Superior temporal gyrus (tissue), 1 donor: Measurements from ENCODE around the gene BMP7.

Source experiments
- DNase-seq: peaks from one replicate; pipeline ENCODE4 v3.0.0-alpha.2; 2016; ENCODE audit errors: extremely low spot score

BMP7 gene

DNA sequence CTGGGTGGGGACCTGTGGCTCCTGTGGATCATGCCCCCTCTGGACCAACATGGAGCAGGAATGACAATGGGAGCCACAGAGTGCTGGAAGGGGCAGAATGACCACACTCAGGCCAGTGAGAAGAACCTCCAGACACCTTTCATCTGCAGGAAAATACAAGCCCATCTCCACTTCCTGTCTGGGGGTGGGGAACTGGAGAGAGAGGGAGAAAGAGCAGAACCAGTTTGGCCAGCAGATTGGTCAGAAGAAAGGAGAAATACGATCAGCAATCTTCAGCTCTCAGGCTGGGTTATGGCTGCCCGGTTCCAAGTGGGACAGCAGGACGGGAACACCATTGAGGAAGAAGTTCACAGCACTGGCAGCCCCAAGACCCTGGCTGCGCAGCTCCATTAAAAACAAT lies 37.0 kb downstream of the BMP7 start:
- no peak for DNase-seq

- no peak for DNase-seq
Measured at GRCh38 chr20:57225830-57226229, 40.6 kb downstream of the BMP7 start.

DNA sequence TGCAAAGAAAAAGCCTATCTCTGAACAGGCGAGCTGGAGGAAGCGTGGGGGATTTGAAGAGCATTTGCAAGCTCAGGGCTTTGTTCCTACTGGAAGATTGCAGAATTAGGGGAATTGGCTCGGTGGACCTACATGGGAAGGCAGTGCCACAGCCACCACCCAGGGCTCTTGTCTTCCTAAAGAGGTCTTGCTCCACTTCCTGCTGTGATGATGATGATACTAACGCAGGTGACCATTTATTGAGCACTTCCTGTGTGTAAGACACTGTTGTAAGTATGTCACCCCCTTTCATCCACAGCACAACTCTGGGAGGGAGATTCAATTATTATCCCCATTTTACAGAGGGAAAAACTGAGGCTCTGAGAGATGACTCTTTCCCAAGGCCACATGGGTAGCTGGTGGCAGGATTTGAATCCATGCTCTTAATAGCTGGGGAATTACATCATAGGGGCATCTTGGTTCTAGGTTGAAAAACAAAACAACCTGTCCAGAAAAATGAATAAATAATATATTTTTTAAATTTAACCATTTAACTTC lies 41.2 kb downstream of the BMP7 start:
- no peak for DNase-seq

- no peak for DNase-seq
Measured at GRCh38 chr20:57224641-57225138, 41.8 kb downstream of the BMP7 start.

DNA sequence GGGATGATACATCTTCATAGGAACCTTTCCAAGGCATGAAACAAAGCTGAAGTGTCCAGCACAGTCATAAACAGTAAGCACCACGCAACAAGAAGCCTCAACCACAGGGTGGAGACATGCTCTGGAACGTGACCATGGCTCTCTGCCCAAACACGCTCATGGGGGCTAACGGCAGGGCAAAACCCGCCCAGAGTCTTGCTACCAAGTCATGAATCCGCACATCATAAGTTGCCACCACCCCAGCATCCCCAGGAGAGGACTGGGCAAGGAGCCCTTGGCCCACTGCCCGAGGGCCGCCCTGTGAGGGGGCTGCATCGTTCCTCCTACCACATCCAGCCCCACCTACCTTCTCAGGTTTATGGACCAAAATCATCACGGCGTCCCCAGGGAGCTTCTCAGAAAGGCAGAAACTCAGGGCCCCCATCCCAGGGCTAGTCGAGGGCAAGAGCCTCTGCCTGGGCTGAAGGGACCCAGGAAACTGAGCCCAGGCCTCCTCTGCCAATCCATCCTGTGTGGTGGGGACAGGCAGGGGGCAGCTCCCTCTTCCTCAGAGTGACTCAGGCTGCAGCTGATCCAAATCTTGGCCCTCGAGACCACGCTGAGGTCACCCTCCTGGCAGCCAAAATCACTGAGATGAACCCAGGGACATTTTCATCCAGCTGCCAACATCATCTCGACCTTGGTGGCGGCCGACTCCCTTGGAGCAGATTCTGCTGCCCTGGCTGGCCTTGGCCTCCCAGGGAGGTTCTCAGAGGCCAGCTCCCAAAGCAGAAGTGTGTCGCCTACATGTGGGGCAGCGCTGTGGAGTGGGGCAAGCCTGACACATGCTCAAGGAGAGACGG lies 42.6 kb downstream of the BMP7 start:
- no peak for DNase-seq

DNA sequence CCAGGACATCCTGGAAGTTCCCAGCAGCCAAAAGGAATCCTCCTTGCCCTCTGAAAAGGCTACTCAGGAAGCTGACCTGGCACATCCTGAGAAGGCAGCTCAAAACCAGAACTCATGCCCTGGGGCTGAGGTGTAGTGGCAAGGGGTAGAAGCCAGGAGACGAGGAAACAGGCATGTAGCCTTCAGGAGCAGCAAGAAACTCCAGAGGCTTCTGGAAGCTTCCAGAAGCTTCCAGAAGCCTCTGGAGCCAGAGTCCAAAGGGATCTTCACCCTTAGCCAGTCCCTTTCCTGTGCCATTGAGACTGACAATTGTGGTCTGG lies 43.9 kb downstream of the BMP7 start:
- DNase-seq: no peak

- DNase-seq: no peak
Measured at GRCh38 chr20:57221916-57222630, 44.4 kb downstream of the BMP7 start.

GRCh38 chr20:57220337-57221145 lies 45.9 kb downstream of the BMP7 start:
- no peak for DNase-seq

DNA sequence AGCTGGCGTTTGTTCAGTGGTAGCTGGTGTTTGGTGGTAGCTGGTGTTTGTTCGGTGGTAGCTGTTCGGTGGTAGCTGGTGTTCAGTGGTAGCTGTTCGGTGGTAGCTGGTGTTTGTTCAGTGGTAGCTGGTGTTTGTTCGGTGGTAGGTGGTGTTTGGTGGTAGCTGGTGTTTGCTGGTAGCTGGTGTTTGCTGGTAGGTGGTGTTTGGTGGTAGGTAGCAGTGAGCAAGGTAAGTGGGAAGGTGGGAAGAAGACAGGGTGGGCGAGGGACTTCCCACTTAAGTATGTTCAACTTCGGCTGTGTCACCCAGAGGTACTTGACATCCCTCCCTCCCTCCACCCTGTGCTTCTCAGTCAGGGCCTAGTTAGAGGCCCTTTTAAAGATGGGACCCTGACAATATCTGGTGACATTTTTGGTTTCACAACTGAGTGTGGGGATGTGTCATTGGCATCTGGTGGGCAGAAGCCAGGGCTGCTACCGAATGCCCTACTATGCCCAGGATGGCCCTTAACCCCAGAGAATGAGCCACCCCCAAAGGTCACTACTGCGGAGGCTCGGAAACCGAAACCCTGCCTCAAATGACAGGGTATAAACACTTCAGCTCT lies 47.3 kb downstream of the BMP7 start:
- no peak for DNase-seq

DNA sequence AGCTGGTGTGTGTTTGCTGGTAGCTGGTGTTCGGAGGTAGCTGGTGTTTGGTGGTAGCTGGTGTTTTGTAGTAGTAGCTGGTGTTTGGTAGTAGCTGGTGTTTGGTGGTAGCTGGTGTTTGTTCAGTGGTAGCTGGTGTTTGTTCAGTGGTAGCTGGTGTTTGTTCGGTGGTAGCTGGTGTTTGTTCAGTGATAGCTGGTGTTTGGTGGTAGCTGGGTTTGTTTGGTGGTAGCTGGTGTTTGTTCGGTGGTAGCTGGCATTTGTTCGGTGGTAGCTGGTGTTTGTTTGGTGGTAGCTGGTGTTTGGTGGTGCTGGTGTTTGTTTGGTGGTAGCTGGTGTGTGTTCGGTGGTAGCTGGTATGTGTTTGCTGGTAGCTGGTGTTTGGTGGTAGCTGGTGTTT lies 48.0 kb downstream of the BMP7 start:
- no peak for DNase-seq

DNA sequence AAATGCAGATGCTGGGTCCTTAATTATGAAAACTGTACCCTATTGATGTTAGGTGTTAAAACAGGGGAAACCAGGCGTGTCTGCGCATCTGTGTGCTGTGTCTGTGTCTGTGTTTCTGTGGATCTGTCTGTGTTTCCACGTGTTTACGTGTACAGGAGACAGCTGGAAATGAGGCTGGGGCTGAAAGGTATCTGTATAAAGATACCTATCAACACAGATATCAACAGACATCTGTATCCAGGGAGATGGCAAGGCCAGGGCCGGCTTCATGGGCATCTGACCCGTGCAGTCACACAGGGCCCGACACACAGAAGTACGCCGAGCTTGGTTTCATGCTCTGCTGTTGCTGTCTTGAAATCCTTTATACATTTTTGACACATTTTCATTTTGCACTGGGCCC lies 48.6 kb downstream of the BMP7 start:
- no peak for DNase-seq

- DNase-seq: no peak
Measured at GRCh38 chr20:57216669-57217068, 49.8 kb downstream of the BMP7 start.

DNA sequence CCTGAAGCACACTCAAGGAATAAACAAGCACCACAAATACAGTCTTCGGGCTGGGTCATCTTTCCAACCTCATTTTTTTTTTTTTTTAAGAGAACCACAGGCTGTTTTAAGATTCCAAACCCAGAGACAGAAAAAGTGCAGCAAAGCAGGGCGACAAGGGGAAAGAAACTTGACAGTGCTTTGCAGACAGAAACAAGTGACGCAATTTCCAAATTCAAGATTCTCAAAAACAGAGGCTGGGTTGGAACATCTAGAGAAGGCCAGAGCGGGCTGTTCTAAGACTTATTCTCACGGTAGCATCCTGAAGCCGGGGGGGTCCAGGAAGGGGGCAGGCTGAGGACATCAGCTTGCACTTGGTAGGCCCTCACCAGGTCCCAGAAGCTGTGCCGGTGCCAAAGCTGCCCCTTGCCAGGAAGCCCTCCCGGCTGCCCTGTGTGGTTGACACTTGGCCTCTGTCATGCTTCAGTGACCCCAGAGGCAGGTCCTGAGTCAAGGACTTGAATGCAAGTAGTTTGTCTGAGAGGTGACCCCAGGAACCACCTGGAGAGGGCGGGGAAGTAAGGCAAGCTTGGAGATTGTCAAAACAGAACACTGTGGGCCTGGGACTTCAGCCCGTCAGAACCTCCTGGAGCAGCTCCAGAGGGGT lies 50.5 kb downstream of the BMP7 start:
- DNase-seq: no peak

DNA sequence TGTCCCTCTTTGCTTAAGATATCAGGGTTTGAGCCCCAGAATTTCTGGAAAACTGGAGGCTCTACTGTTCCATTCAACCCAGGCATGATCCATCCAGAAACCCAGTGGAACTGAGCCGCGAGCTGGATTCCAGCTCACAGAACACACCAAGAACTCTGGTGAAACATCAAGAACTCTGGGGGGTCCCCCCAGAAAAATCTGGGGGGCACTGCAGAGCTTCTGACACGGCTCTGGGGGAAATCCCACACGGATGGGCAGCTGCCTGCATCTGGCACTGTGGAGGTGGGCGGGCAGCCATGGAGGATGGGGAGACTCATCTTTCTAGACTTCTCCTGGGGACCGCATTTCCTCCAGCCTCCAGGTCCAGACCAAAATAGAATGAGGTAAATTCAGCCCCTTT lies 51.0 kb downstream of the BMP7 start:
- no peak for DNase-seq

GRCh38 chr20:57214948-57215347 lies 51.5 kb downstream of the BMP7 start:
- no peak for DNase-seq

- no peak for DNase-seq
Measured at GRCh38 chr20:57214427-57214826, 52.0 kb downstream of the BMP7 start.

DNA sequence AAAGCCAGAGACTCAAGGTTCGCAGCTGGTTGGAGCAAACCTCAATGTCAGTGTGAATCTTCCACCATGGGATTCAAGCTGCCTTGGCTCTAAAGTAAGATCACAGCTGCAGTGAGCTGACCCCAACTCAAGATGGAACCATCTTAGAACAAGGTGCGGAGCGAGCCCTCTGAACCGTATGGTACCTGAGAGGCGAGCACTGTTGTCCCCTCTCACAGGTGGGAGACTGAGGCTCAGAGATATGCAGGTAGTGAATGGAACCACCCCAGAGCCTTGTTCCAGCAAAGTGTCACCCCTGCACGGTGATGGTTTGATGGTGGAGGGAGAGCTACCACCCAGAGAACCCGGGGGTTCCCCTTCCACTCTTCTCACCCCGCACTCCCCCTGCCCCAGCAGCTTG lies 52.5 kb downstream of the BMP7 start:
- DNase-seq: no peak

- no peak for DNase-seq
Measured at GRCh38 chr20:57213291-57213690, 53.1 kb downstream of the BMP7 start.

- no peak for DNase-seq
Measured at GRCh38 chr20:57212534-57213276, 53.7 kb downstream of the BMP7 start.

- no peak for DNase-seq
Measured at GRCh38 chr20:57211908-57212533, 54.4 kb downstream of the BMP7 start.
